K562 (cell line): ENCODE results near the gene TBC1D20. TPM values are rescaled to one million over a fixed set of nuclear protein-coding genes. Genes with fewer than 3 reads are reported as not detected.

Source experiments
- ATAC-seq: fragments of 200-7000 bp; cut with Tn5 transposase; 3 replicates; pipeline ENCODE4 v1.9.1; 2020; ENCODE audit warnings: moderate library complexity
- BruUV-seq: library from RNA; stranded (reverse); fragments of 400-500 nt; replicated peaks from 2 replicates; lab custom pipeline; 2021; lab: Mats Ljungman, UMichigan
- CTCF ChIA-PET: fragments of 300-600 bp; formaldehyde crosslinking; extraction: SDS; loops from one replicate; lab custom pipeline; 2021; ENCODE audit warnings: low intra/inter-chr PET ratio; lab: Yijun Ruan, JAX
- POLR2A ChIA-PET: fragments of 300-600, 350-650 bp; sonication (Branson Sonifier 250); formaldehyde crosslinking; extraction: SDS; loops from one replicate; lab custom pipeline; 2021; ENCODE audit warnings: antibody characterized with exemption, inconsistent platforms; lab: Yijun Ruan, JAX
- DNase-seq, 4 experiments: peaks; one replicate each; pipeline versions ENCODE4 v3.0.0 to v3.0.0-alpha.2; 2011 to 2018; ENCODE audit warnings: low spot score in 3 of 4, mixed read lengths in 3 of 4; ENCODE audit errors: extremely low read depth in 1 of 4
- FAIRE-seq: peaks from 2 replicates; lab custom pipeline; 2011; peaks lifted over from hg19 to GRCh38; lab: Jason Lieb, UNC
- H2AFZ ChIP-seq: 2 replicates; pipeline ENCODE4 v1.6.0; 2011; ENCODE audit warnings: low read depth, low read length, control low read depth, inconsistent platforms
- H3K27ac ChIP-seq: fragments of 200-600 bp; 3 replicates; pipeline ENCODE4 v1.8.0; 2011; ENCODE audit warnings: low read depth, mild to moderate bottlenecking, control low read depth, inconsistent platforms, low read length, moderate library complexity, mixed read lengths; ENCODE audit errors: extremely low read depth
- H3K27me3 ChIP-seq, 2 experiments: fragments of 300-600 bp in 1 of 2; 2 replicates in 1 of 2; 3 replicates in 1 of 2; pipeline versions ENCODE4 v1.6.0 to v1.8.0; 2011; ENCODE audit warnings: inconsistent platforms in 2 of 2, low read length in 2 of 2, mild to moderate bottlenecking in 1 of 2, mixed read lengths in 1 of 2, moderate library complexity in 1 of 2; ENCODE audit not compliant: control insufficient read depth in 2 of 2, insufficient read depth in 2 of 2
- H3K36me3 ChIP-seq: fragments of 300-600 bp; 3 replicates; pipeline ENCODE4 v1.8.0; 2011; ENCODE audit warnings: mild to moderate bottlenecking, low read length, inconsistent platforms; ENCODE audit not compliant: control insufficient read depth, insufficient read depth
- H3K4me1 ChIP-seq, 2 experiments: fragments of 200-600 bp in 1 of 2; replicated peaks in 1 of 2; 2 replicates in 1 of 2; 3 replicates in 1 of 2; pipeline versions ENCODE4 v1.5.1 to v1.8.0; 2011; ENCODE audit warnings: inconsistent platforms in 2 of 2, low read length in 2 of 2, mild to moderate bottlenecking in 1 of 2, mixed read lengths in 1 of 2, moderate library complexity in 1 of 2; ENCODE audit not compliant: control insufficient read depth in 2 of 2, insufficient read depth in 2 of 2
- H3K4me2 ChIP-seq: 2 replicates; pipeline ENCODE4 v1.6.1; 2011; ENCODE audit warnings: low read length, control low read depth, inconsistent platforms, mixed read lengths; ENCODE audit not compliant: insufficient read depth
- H3K4me3 ChIP-seq: fragments of 200-600 bp; sonication (generic), shearing (Covaris generic); 2 replicates; pipeline ENCODE4 v1.5.1; 2016; ENCODE audit warnings: control low read depth, inconsistent platforms
- H3K79me2 ChIP-seq: fragments of 200-600 bp; 3 replicates; pipeline ENCODE4 v1.8.0; 2011; ENCODE audit warnings: low read length, inconsistent platforms; ENCODE audit not compliant: control insufficient read depth, insufficient read depth
- H3K9ac ChIP-seq, 2 experiments: 2 replicates each; pipeline versions ENCODE4 v1.6.0 to v1.6.1; 2011; ENCODE audit warnings: low read depth in 2 of 2, low read length in 2 of 2, control low read depth in 1 of 2, inconsistent platforms in 1 of 2, mild to moderate bottlenecking in 1 of 2, mixed read lengths in 1 of 2; ENCODE audit not compliant: insufficient read depth in 1 of 2
- H3K9me1 ChIP-seq: one replicate; pipeline ENCODE4 v1.6.0; 2011; ENCODE audit warnings: inconsistent platforms, mild to moderate bottlenecking, low read length, moderate library complexity; ENCODE audit not compliant: control insufficient read depth, insufficient read depth
- H3K9me3 ChIP-seq: replicated peaks from 2 replicates; pipeline ENCODE4 v1.5.1; 2011; ENCODE audit warnings: low read depth, low read length, inconsistent platforms; ENCODE audit not compliant: control insufficient read depth, insufficient read depth
- H4K20me1 ChIP-seq: replicated peaks from 2 replicates; pipeline ENCODE4 v1.6.1; 2011; ENCODE audit warnings: low read length, inconsistent platforms, mixed read lengths; ENCODE audit not compliant: control insufficient read depth, insufficient read depth
- CEBPG ChIP-seq, 3 experiments: fragments of 200-800 bp in 1 of 3; sonication (Bioruptor generic) in 1 of 3; sonication (generic) in 1 of 3; formaldehyde crosslinking in 1 of 3; IDR thresholded peaks in 2 of 3; conservative IDR thresholded peaks in 1 of 3; 2 replicates each; pipeline versions ENCODE4 v1.6.1 to v1.8.0; 2016 to 2022; ENCODE audit warnings: missing compliant biosample characterization in 2 of 3, missing genetic modification characterization in 2 of 3, mild to moderate bottlenecking in 1 of 3, missing genetic modification reagents in 1 of 3
- SRF ChIP-seq, 2 experiments: fragments of 250-450, 450-650 bp in 1 of 2; sonication (Bioruptor Pico) in 1 of 2; sonication (generic) in 1 of 2; formaldehyde crosslinking; IDR thresholded peaks; 2 replicates each; pipeline versions ENCODE4 v1.5.0 to v1.5.1; 2020 to 2022; ENCODE audit warnings: mild to moderate bottlenecking in 1 of 2, missing genetic modification reagents in 1 of 2
- TBL1XR1 ChIP-seq, 2 experiments: IDR thresholded peaks; 2 replicates each; pipeline ENCODE4 v1.6.1; 2012; ENCODE audit warnings: improper control_type of control experiment in 2 of 2, low read length in 2 of 2, mild to moderate bottlenecking in 1 of 2
- TCF3 ChIP-seq: sonication (generic); formaldehyde crosslinking; IDR thresholded peaks from 2 replicates; pipeline ENCODE4 v1.4.0; 2020; ENCODE audit warnings: mild to moderate bottlenecking, missing genetic modification reagents
- WGBS: fragments of 100-300 bp; shearing (Covaris generic); methylation state at CpG from one replicate; pipeline ENCODE4 v1.1.6; 2016; ENCODE audit warnings: low coverage, mixed read lengths; ENCODE audit not compliant: insufficient coverage; ENCODE audit errors: missing lambda C conversion rate; 5-methylcytosine and 5-hydroxymethylcytosine counted together
- in situ Hi-C: fragments of 300-500 bp; cut with MboI; formaldehyde crosslinking; loops from 4 replicates; pipeline ENCODE4 v1.15.0; 2018; ENCODE audit warnings: inconsistent platforms, mixed read lengths
- intact Hi-C: fragments of 100-400 bp; cut with micrococcal nuclease; formaldehyde crosslinking; loops from 2 replicates; pipeline ENCODE4 v1.14.2; 2022
- polyA plus RNA-seq, 8 experiments: library from polyadenylated mRNA; depleted of rRNA in 4 of 8; stranded (reverse) in 5 of 8; unstranded in 3 of 8; fragments of >200 nt; fragmentation: Nextera tagmentation in 2 of 8; fragmentation: Illumina TruSeq in 1 of 8; extraction: Ambion mirVana in 2 of 8; extraction: Trizol in 1 of 8; gene quantifications; 2 replicates each; pipeline versions ENCODE4 v1.2.1 to v1.2.3, GENCODE V29; 2011 to 2014; ENCODE audit warnings: inconsistent platforms in 1 of 8, missing spikeins in 1 of 8
- total RNA-seq, 7 experiments: library from RNA; depleted of rRNA in 6 of 7; stranded (reverse); fragments of >200 nt in 6 of 7; fragmentation: Illumina TruSeq in 2 of 7; extraction: Trizol in 2 of 7; gene quantifications; 2 replicates each; pipeline versions ENCODE4 v1.2.1 to v1.2.3, GENCODE V29; 2011 to 2021; ENCODE audit warnings: low replicate concordance in 1 of 7
- TF ChIP-seq, protein P1 (sequence below): fragments of 250-450 bp; sonication (Bioruptor Pico); IDR thresholded peaks from 2 replicates; pipeline ENCODE4 v1.9.0; 2021; ENCODE audit warnings: mild to moderate bottlenecking

Gene TBC1D20
- total and polyA plus RNA-seq, 9 of the 15 experiments (the other 6 are each of a cell fraction or from before 2014, with no cell fraction given): 7.0 to 25.3 (median 15.1) TPM

DNA sequence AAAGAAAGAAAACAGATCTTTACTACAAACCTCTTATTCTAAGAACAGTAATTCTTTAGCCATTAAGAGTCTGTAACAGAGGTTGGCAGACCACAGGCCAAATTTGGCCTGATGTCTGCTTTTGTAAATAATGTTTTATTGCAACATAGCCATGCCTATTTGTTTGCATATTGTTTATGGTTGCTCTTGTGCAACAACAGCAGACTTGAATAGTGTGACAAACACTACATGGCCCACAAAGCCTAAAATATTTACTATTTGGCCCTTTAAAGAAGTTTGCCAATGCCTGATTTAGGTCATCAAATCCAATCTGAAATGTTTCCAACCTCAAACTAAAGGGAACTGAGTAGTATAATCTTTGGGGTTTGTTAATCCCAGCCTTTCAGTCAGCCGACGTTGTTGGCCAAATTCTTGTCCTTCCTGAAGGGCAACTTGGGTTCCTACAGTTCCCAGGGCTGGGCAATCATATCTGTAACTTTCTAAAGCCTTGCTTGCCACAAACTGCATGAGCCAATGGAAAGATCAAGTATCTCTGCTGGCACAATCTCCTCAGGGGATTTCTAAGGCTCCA is 33.9 kb upstream of the TBC1D20 start:
- Histone ChIP-seq H3K36me3 (peaks cover 87% of the 10 kb centered on the region), H3K79me2 (no peaks in the 10 kb centered on the region), H3K9me1 (no peaks in the 10 kb centered on the region), H3K4me2 (no peak overlapping the region), H3K27ac (no peak overlapping the region), H3K4me1 (no peaks in the 10 kb centered on the region; a peak in 2 of 5 replicates)
- ATAC-seq (no peak), FAIRE-seq (no peak), DNase-seq (no peak)
- CTCF ChIA-PET: no interaction called here
- in situ Hi-C loops: no loop called here
- TF ChIP-seq CEBPG (CRISPR knock-in tag; IDR thresholded peaks at IDR 0.05): no peak
- TF ChIP-seq CEBPG (tag; conservative IDR thresholded peaks at IDR 0.05 in 1 of 2, IDR thresholded peaks at IDR 0.05 in 1 of 2): 0 out of 4 replicates have a peak, but pooled peaks of 1 of the 2 experiments have one; percentile 23
- TF ChIP-seq, protein P1, sequence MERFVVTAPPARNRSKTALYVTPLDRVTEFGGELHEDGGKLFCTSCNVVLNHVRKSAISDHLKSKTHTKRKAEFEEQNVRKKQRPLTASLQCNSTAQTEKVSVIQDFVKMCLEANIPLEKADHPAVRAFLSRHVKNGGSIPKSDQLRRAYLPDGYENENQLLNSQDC: no peak
- TF ChIP-seq, all 486 proteins: peak for 1
- intact Hi-C loops: no loop called here
- no TSS peak for BruUV-seq
- Histone ChIP-seq H2AFZ (no peak overlapping the region), H4K20me1 (no peaks in the 10 kb centered on the region), H3K9ac (no peak overlapping the region), H3K9me3 (no peaks in the 10 kb centered on the region), H3K4me3 (no peak overlapping the region), H3K27me3 (no peaks in the 10 kb centered on the region)
- 90% methylated on average over 2 of the region's 2 CpGs for WGBS
- POLR2A ChIA-PET: interaction anchor here (0.6 kb wide), 1 partner anchor 296 kb away, joined by 4 read pairs; no protein-coding TSS in a partner anchor

DNA sequence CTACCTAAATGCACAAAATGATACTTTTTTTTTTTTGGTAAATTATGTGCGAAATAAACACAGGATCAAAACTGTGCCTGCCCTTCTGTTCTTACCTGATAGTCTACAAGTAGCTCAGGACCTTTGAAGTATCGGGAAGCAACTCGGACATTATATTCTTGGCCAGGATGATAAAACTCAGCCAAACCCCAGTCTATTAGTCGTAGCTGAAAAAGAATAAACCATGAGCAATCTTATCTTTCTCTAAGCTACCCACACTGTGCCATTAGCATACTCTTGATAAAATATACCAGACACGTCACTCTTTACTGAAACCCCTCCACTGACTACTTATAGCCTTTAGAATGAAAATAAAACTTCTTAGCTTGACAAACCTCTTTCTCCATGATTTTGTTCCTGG is 29.8 kb upstream of the TBC1D20 start:
- H4K20me1 ChIP-seq: no peaks in the 10 kb centered on the region
- intact Hi-C loops (no loop called here), in situ Hi-C loops (no loop called here)
- DNase-seq (no peak), FAIRE-seq (no peak), ATAC-seq (no peak)
- ChIA-PET POLR2A (interaction anchor here (1.7 kb wide), 1 partner anchor 19 kb away, joined by 4 read pairs; no protein-coding TSS in a partner anchor), CTCF (interaction anchor here (0.7 kb wide), 1 partner anchor 138 kb away, joined by 5 read pairs; no protein-coding TSS in a partner anchor)
- H3K27me3 ChIP-seq: no peaks in the 10 kb centered on the region
- H3K4me3 ChIP-seq: no peak overlapping the region
- H2AFZ ChIP-seq: no peak overlapping the region
- TF ChIP-seq SRF (CRISPR knock-in tag; IDR thresholded peaks at IDR 0.05) (no peak), TBL1XR1 (IDR thresholded peaks at IDR 0.05; ENCODE audit: low read length in 2 of 2) (no peak), TCF3 (CRISPR knock-in tag) (peak; percentile 56)
- H3K27ac ChIP-seq: no peak overlapping the region
- H3K9me1 ChIP-seq: no peaks in the 10 kb centered on the region
- H3K4me1 ChIP-seq: no peaks in the 10 kb centered on the region; a peak in 2 of 5 replicates
- no peak overlapping the region for H3K9ac ChIP-seq
- no TSS peak for BruUV-seq
- no peaks in the 10 kb centered on the region for H3K9me3 ChIP-seq
- 59% methylated on average over 5 of the region's 5 CpGs for WGBS
- H3K4me2 ChIP-seq: no peak overlapping the region
- H3K79me2 ChIP-seq: no peaks in the 10 kb centered on the region
- H3K36me3 ChIP-seq: peaks cover 89% of the 10 kb centered on the region
